Forelimb muscle (tissue), 1 donor: ENCODE measurements around the gene ZNF646. TPM values are rescaled to one million over a fixed set of nuclear protein-coding genes. Genes with fewer than 3 reads are reported as not detected.

Source experiments
- DNase-seq: peaks from one replicate; pipeline ENCODE4 v3.0.0-alpha.2; 2013; ENCODE audit warnings: low read depth
- polyA plus RNA-seq: library from polyadenylated mRNA; unstranded; fragments of 120-200 nt; gene quantifications from one replicate; pipeline ENCODE4 v1.2.1, GENCODE V29; 2013; ENCODE audit not compliant: insufficient read length

Gene ZNF646
- polyA plus RNA-seq, 1 donor = 10.0 TPM

GRCh38 chr16:31130899-31131298 is 56.7 kb downstream of the ZNF646 start:
- no peak for DNase-seq

DNA sequence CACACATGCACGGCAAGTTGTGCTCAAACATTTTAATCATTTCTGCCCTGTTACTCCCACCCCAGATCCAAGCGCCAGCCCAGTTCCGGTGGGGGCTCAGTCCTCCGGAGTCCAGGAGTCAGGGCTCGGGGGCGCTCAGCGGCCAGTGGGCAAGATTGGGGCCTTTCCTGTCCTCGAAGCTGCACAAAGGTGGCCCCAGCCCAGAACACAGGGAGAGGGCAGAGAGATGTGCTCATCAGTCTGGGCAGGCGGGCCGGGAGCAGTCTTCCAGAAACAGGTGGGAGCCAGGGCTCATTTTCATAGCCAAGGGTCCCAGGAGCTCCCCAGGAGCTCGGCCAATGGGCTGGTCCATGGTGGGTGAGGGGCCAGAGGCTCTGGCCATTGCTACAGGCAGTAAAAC is 57.2 kb downstream of the ZNF646 start:
- no peak for DNase-seq

DNA sequence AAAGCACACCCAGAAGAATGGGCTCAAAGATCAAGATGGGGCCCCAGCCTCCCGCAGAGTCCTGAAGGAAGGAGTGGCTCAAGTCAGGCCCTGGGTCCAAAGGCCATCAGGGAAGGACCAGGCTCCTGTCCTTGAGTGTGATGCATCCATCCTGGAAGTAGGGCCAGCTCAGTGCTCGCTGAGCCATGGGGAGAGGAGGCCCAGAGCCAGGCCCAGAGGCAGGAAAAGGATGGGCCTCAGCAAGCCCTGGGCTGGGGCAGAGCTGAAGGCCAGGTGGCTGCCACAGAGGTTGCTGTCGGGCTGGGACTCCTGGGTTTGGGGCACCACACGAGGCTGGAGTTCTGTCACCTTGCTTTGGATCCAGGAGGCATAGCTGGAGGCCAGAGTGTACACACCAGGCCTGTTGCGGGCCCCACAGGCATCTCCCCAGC is 57.6 kb downstream of the ZNF646 start:
- no peak for DNase-seq

- no peak for DNase-seq
Observed at GRCh38 chr16:31132303-31132979, 58.2 kb downstream of the ZNF646 start.

DNA sequence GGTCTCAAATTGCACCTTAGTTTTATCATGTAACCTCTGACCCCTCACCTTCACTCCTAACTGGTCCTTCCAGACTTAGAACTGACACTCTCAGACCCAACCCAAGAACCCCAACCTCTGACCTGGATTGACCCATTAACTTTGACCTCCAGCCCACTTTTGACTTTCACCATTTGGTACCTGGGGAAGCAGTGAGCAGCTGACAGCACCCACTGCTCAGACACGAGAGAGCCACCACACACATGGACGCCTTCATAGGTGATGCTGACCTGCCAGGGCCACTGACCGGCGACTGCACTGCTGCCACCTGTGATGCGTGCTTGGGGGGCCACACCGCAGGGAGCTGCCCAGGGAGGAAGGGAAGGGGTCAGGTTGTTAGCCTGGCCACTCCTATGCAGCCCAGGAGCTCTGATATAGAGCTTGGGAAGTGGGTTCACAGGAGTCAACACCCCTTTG is 58.9 kb downstream of the ZNF646 start:
- DNase-seq = no peak

Other genes with a start within 250 kb of the ZNF646 start
- 29.0 TPM for gene BCL7C, start 180.3 kb upstream of the ZNF646 start, polyA plus RNA-seq
- 12.8 TPM for gene CTF1, start 177.8 kb upstream of the ZNF646 start, polyA plus RNA-seq
- gene FBXL19, start 150.8 kb upstream of the ZNF646 start, polyA plus RNA-seq = 10.9 TPM
- gene ORAI3, start 125.4 kb upstream of the ZNF646 start, polyA plus RNA-seq = 9.9 TPM
- 11.9 TPM for gene SETD1A, start 116.7 kb upstream of the ZNF646 start, polyA plus RNA-seq
- gene HSD3B7, start 89.2 kb upstream of the ZNF646 start, polyA plus RNA-seq = 8.9 TPM
- gene STX1B, start 63.8 kb upstream of the ZNF646 start, polyA plus RNA-seq = 1.9 TPM
- gene STX4, start 40.9 kb upstream of the ZNF646 start, polyA plus RNA-seq = 43.0 TPM
- 8.7 TPM for gene ZNF668, start 182 bp upstream of the ZNF646 start, polyA plus RNA-seq
- 4.9 TPM for gene PRSS53, start 14.5 kb downstream of the ZNF646 start, polyA plus RNA-seq
- gene VKORC1, start 20.4 kb downstream of the ZNF646 start, polyA plus RNA-seq = 61.3 TPM
- 25.2 TPM for gene BCKDK, start 34.0 kb downstream of the ZNF646 start, polyA plus RNA-seq
- 54.9 TPM for gene KAT8, start 43.2 kb downstream of the ZNF646 start, polyA plus RNA-seq
- 0.09 TPM for gene PRSS8, start 61.3 kb downstream of the ZNF646 start, polyA plus RNA-seq
- gene PRSS36, start 75.6 kb downstream of the ZNF646 start, polyA plus RNA-seq = 1.0 TPM
- gene FUS, start 105.7 kb downstream of the ZNF646 start, polyA plus RNA-seq = 351 TPM
- 4.8 TPM for gene PYCARD, start 128.3 kb downstream of the ZNF646 start, polyA plus RNA-seq
- 82.7 TPM for gene TRIM72, start 139.7 kb downstream of the ZNF646 start, polyA plus RNA-seq
- gene PYDC1, start 142.7 kb downstream of the ZNF646 start, polyA plus RNA-seq = 2.1 TPM
- 3.2 TPM for gene ITGAM, start 185.6 kb downstream of the ZNF646 start, polyA plus RNA-seq